ENCODE measurements around the gene ISG20. TPM values are rescaled to one million over a fixed set of nuclear protein-coding genes. Genes with fewer than 3 reads are reported as not detected.

Gene ISG20
- total RNA-seq, 2 experiments from 2014 or later = 310 to 345 TPM

DNA sequence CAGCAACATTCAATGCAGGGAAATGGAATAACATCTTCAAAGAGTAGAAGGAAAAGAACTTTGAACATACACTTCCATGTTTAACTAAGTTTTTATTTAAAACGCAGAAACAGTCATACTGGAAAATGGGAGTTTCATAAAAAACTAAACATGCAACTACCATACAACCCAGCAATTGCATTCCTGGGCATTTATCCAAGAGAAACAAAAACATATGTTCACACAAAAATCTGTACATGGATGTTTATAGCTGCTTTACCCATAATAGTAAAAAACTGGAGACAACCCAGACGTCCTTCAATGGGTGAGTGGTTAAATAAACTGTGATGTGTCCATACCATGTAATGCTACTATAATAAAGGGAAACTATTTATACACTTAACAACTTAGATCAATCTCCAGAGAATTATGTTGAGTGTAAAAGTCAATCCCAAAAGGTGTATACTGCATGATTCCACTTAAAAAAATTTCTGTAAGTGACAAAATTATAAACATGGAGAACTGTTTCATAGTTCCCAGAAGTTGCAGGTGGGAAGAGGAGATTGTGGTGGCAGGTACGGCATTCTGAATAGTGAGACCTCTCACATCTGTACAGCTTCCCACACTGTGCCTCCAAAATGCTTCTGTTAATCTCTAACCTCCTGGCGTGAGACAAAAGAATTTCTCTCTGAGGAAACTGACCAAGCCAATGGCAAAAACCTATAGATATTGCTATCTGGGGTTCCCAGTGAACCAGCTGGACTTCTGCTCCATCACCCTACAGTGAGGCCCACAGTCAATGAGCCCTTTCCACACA is 23.1 kb downstream of the ISG20 start:
- no peak overlapping the region for H2AFZ ChIP-seq (ENCODE audit: low read length)
- peaks cover 18% of the 10 kb centered on the region for H3K4me1 ChIP-seq (ENCODE audit: insufficient read depth, low read length, poor library complexity, severe bottlenecking)
- ChIA-PET POLR2A (no interaction called here), CTCF (ENCODE audit: unreplicated experiment) (no interaction called here)
- no peak for DNase-seq (ENCODE audit: low spot score)
- H3K36me3 ChIP-seq (ENCODE audit: insufficient read depth, low read length) = peaks cover 19% of the 10 kb centered on the region
- no peak overlapping the region for H3K4me3 ChIP-seq (ENCODE audit: low read depth, low read length, poor library complexity, severe bottlenecking)
- no TSS peak for BruUV-seq (replicated peaks)
- no peaks in the 10 kb centered on the region for H3K79me2 ChIP-seq (ENCODE audit: insufficient read depth, low read depth, low read length)
- intact Hi-C loops (cut with micrococcal nuclease; ENCODE audit: unreplicated experiment) = loop anchor here (5.0 kb wide), 1 partner anchor 195 kb away; the partner anchor contains the start of genes MRPL46 and MRPS11
- no peak overlapping the region for H3K27ac ChIP-seq (ENCODE audit: low read depth, low read length, poor library complexity, severe bottlenecking)
- no peaks in the 10 kb centered on the region for H3K9me3 ChIP-seq (ENCODE audit: low read length)
- H3K4me2 ChIP-seq (ENCODE audit: low read length) = no peak overlapping the region
- no peak for TF ChIP-seq EZH2phosphoT487 (IDR thresholded peaks at IDR 0.05; ENCODE audit: borderline replicate concordance, low read depth, low read length)
- TF ChIP-seq, protein P1, sequence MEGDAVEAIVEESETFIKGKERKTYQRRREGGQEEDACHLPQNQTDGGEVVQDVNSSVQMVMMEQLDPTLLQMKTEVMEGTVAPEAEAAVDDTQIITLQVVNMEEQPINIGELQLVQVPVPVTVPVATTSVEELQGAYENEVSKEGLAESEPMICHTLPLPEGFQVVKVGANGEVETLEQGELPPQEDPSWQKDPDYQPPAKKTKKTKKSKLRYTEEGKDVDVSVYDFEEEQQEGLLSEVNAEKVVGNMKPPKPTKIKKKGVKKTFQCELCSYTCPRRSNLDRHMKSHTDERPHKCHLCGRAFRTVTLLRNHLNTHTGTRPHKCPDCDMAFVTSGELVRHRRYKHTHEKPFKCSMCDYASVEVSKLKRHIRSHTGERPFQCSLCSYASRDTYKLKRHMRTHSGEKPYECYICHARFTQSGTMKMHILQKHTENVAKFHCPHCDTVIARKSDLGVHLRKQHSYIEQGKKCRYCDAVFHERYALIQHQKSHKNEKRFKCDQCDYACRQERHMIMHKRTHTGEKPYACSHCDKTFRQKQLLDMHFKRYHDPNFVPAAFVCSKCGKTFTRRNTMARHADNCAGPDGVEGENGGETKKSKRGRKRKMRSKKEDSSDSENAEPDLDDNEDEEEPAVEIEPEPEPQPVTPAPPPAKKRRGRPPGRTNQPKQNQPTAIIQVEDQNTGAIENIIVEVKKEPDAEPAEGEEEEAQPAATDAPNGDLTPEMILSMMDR (conservative IDR thresholded peaks at IDR 0.05; ENCODE audit: low read length) = no peak
- H3K9me2 ChIP-seq (ENCODE audit: insufficient read depth, low read length) = no peaks in the 10 kb centered on the region
- no peaks in the 10 kb centered on the region for H4K20me1 ChIP-seq (ENCODE audit: insufficient read depth, low read length)

DNA sequence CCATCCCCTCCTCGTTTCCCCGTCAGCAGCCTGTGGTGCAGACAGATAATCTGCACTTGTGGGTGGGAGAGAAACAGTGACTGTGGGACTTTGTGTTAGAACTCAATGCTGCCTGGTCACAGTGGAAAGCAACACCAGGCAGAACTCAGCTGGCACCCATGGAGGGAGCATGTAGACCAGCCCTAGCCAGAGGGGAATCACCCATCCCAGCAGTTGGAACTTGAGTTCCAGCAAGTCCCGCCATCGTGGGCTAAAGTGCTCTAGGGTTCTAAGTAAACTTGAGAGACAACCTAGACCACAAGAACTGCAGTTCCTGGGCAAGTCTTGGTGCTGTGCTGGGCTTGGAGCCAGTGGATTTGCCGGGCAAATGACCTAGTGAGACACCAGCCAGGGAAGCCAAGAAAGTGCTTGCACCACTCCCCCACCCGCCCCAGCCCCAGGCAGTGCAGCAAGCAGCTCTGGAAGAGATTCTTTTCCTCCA is 24.4 kb downstream of the ISG20 start:
- ChIA-PET CTCF (ENCODE audit: unreplicated experiment) (interaction anchor here (0.6 to 2.0 kb wide), 3 partner anchors 36 to 193 kb away, joined by 4 to 12 read pairs (median 9); no protein-coding TSS in a partner anchor), POLR2A (interaction anchor here (0.9 to 1.3 kb wide), 2 partner anchors 17 to 36 kb away, joined by 4 to 6 read pairs; no protein-coding TSS in a partner anchor)
- Histone ChIP-seq H3K4me2 (ENCODE audit: low read length) (no peak overlapping the region), H3K9me3 (ENCODE audit: low read length) (no peaks in the 10 kb centered on the region), H3K27ac (ENCODE audit: low read depth, low read length, poor library complexity, severe bottlenecking) (no peak overlapping the region), H3K9me2 (ENCODE audit: insufficient read depth, low read length) (no peaks in the 10 kb centered on the region), H4K20me1 (ENCODE audit: insufficient read depth, low read length) (no peaks in the 10 kb centered on the region), H3K79me2 (ENCODE audit: insufficient read depth, low read depth, low read length) (no peaks in the 10 kb centered on the region), H3K4me1 (ENCODE audit: insufficient read depth, low read length, poor library complexity, severe bottlenecking) (peaks cover 6% of the 10 kb centered on the region), H3K36me3 (ENCODE audit: insufficient read depth, low read length) (peaks cover 8% of the 10 kb centered on the region), H2AFZ (ENCODE audit: low read length) (no peak overlapping the region), H3K4me3 (ENCODE audit: low read depth, low read length, poor library complexity, severe bottlenecking) (no peak overlapping the region)
- DNase-seq (ENCODE audit: low spot score) = no peak
- no peak for TF ChIP-seq EZH2phosphoT487 (IDR thresholded peaks at IDR 0.05; ENCODE audit: borderline replicate concordance, low read depth, low read length)
- TF ChIP-seq, protein P1 (conservative IDR thresholded peaks at IDR 0.05; ENCODE audit: low read length) = no peak
- BruUV-seq (replicated peaks) = no TSS peak
- intact Hi-C loops (cut with micrococcal nuclease; ENCODE audit: unreplicated experiment) = loop anchor here (5.0 kb wide), 1 partner anchor 196 kb away; the partner anchor contains the start of genes MRPL46 and MRPS11
